Psoas muscle (tissue), 8 donors: ENCODE measurements around the gene NFIC. TPM values are rescaled to one million over a fixed set of nuclear protein-coding genes. Genes with fewer than 3 reads are reported as not detected.

Source experiments
- ATAC-seq, 4 donors: fragments of 200-7000 bp; cut with Tn5 transposase; one replicate each; pipeline ENCODE4 v1.9.1; 2020; ENCODE audit warnings: moderate library complexity in 3 of 4, mild to moderate bottlenecking in 2 of 4
- DNase-seq, 2 donors: peaks; one replicate each; pipeline ENCODE4 v3.0.0-alpha.2; 2020
- H3K27ac ChIP-seq: fragments of 200-600 bp; one replicate; pipeline ENCODE4 v1.8.0; 2022
- H3K27me3 ChIP-seq, 3 donors: fragments of 200-600 bp in 1 of 3; one replicate each; pipeline versions ENCODE4 v1.6.1 to v1.8.0; 2013 to 2022; ENCODE audit warnings: low read length in 2 of 3, mild to moderate bottlenecking in 2 of 3, moderate library complexity in 1 of 3; ENCODE audit not compliant: insufficient read depth in 3 of 3
- H3K36me3 ChIP-seq, 2 donors: fragments of 200-600 bp in 1 of 2; one replicate each; pipeline versions ENCODE4 v1.6.1 to v1.8.0; 2013 to 2022; ENCODE audit warnings: low read depth in 1 of 2, mild to moderate bottlenecking in 1 of 2, moderate library complexity in 1 of 2; ENCODE audit not compliant: insufficient read depth in 1 of 2
- H3K4me1 ChIP-seq: fragments of 200-600 bp; one replicate; pipeline ENCODE4 v1.8.0; 2022
- H3K4me3 ChIP-seq: fragments of 200-600 bp; one replicate; pipeline ENCODE4 v1.8.0; 2022; ENCODE audit warnings: mild to moderate bottlenecking
- H3K9me3 ChIP-seq: fragments of 200-600 bp; one replicate; pipeline ENCODE4 v1.8.0; 2022
- WGBS, 3 donors: extraction: QIAGEN DNeasy Blood & Tissue Kit; methylation state at CpG; one replicate each; pipeline versions ENCODE4 v1.1.6 to v1.1.7; 2013; 5-methylcytosine and 5-hydroxymethylcytosine counted together
- intact Hi-C, 2 donors: fragments of 100-400 bp; cut with DNase I; formaldehyde crosslinking; loops; one replicate each; pipeline versions ENCODE4 v1.11.0 to v1.14.2; 2022
- polyA plus RNA-seq, 3 donors: library from polyadenylated mRNA; stranded (reverse); fragments of 200-250 nt; gene quantifications; one replicate each; pipeline ENCODE4 v1.2.3, GENCODE V29; 2013
- total RNA-seq, 4 donors: library from RNA; stranded (reverse); fragmentation: NEBNext Ultra II Directional in 2 of 4; extraction: Animal tissue kit (Norgen Biotek cat#: 25700) in 2 of 4; gene quantifications; one replicate each; pipeline versions ENCODE4 v1.2.1 to v1.2.4, GENCODE V29; 2021 to 2023
- TF ChIP-seq, protein P1 (sequence below): fragments of 200-600 bp; IDR thresholded peaks from one replicate; pipeline ENCODE4 v1.8.0; 2022; ENCODE audit warnings: antibody characterized with exemption
- donor health status: healthy with polysubstance abuse.
- donor health status: DM: no; HTN: no; CAD: no; lungs with moderate emphysema.
- donor health status: Bipolar disorder and iron deficiency.
- donor health status: healthy.
- donor health status: DM: yes; HTN: yes; CAD: no.
- donor health status: DM: no; HTN: no; CAD: no.
- donor health status: DM: no; HTN: no; CAD: no.
- donor health status: DM: yes; HTN: yes; CAD: no.

The NFIC gene
- total and polyA plus RNA-seq, 7 donors = 100.0 to 439 (median 270) TPM

DNA sequence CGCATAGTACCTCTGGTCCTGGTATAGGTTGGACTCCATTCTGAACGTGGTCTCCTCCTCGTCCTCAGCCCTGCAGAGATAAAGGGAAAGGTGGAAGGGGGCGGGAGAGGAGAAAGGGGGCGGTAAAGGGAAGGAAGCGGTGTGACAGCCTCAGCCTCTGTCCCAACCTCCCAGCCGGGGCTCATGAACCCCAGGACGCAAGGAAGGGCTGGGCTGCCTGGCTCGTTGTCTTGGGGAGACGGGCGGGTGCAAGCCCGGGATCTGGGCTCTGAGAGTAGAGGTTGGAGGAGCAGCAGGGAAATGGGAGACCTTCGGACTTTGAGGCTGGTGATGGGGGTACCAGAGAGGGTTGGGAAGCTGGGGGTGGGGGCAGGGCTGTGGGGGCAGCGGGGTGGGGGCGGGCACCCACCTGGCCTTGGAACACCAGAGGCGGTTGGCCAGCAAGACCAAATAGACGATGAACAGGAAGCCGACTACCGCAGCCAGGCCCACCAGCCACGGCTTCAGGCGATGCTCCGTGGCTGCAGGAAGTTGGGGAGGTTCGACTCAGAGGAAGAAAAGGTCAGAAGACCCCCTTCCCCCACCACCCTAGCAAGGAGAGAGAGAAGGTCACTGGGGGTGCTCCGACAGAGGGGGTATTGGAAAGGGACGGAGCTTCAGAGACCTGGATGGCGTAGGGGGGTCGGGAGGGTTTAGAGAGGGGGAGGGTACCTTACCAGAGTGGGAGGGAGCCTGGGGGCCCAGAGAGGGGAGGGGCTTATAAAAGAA is 112.2 kb downstream of the NFIC start:
- Histone ChIP-seq H3K27ac (no peak overlapping the region), H3K4me1 (no peaks in the 10 kb centered on the region), H3K4me3 (no peak overlapping the region), H3K27me3 (peaks cover 0 to 37% (median 16%) of the 10 kb centered on the region in 3 donors), H3K9me3 (no peaks in the 10 kb centered on the region), H3K36me3 (no peaks in the 10 kb centered on the region)
- 17 to 25% (median 19%) methylated on average over 27 of the region's 27 CpGs for WGBS, 3 donors
- intact Hi-C loops = no loop called here
- no peak for ATAC-seq
- TF ChIP-seq, protein P1, sequence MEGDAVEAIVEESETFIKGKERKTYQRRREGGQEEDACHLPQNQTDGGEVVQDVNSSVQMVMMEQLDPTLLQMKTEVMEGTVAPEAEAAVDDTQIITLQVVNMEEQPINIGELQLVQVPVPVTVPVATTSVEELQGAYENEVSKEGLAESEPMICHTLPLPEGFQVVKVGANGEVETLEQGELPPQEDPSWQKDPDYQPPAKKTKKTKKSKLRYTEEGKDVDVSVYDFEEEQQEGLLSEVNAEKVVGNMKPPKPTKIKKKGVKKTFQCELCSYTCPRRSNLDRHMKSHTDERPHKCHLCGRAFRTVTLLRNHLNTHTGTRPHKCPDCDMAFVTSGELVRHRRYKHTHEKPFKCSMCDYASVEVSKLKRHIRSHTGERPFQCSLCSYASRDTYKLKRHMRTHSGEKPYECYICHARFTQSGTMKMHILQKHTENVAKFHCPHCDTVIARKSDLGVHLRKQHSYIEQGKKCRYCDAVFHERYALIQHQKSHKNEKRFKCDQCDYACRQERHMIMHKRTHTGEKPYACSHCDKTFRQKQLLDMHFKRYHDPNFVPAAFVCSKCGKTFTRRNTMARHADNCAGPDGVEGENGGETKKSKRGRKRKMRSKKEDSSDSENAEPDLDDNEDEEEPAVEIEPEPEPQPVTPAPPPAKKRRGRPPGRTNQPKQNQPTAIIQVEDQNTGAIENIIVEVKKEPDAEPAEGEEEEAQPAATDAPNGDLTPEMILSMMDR = no peak
- no peak for DNase-seq

DNA sequence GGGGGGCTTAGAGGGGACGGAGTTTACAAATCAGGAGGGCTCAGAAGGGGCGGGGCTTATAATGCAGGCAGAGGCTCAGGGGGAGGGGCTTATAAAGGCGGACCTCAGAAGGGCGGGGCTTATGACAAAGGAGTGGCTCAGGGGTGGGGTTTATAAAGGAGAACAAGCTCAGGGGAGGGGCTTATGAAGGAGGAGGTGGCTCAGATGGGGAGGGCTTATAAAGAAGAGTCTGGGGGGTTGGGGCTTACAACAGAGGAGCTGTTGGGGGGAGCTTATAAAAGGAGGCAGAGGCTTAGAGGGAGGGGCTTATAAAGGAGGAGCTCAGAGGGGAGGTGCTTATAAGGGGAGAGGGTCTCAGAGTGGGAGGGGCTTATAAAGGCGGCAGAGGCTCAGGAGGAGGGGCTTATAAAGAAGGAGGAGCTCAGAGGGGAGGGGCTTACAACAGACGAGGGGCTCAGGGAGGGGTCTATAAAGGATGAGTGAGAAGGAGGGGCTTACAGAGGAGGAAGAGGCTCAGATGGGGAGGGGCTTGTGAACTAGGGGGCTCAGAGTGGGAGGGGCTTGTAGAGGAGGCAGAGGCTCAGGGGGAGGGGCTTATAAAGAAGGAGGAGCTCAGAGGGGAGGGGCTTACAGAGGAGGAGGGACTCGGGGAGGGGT is 112.9 kb downstream of the NFIC start:
- DNase-seq (no peak), ATAC-seq (peak in 3 of 4 donors; percentile 42 to 68 (median 61))
- no peaks in the 10 kb centered on the region for H3K4me1 ChIP-seq
- no peak overlapping the region for H3K4me3 ChIP-seq
- WGBS, 3 donors = 28 to 37% (median 34%) methylated on average over 7 of the region's 7 CpGs
- H3K36me3 ChIP-seq = no peaks in the 10 kb centered on the region
- no peak overlapping the region for H3K27ac ChIP-seq
- intact Hi-C loops = no loop called here
- H3K9me3 ChIP-seq = no peaks in the 10 kb centered on the region
- H3K27me3 ChIP-seq = peaks cover 0 to 45% (median 17%) of the 10 kb centered on the region in 3 donors
- TF ChIP-seq, protein P1 = no peak

DNA sequence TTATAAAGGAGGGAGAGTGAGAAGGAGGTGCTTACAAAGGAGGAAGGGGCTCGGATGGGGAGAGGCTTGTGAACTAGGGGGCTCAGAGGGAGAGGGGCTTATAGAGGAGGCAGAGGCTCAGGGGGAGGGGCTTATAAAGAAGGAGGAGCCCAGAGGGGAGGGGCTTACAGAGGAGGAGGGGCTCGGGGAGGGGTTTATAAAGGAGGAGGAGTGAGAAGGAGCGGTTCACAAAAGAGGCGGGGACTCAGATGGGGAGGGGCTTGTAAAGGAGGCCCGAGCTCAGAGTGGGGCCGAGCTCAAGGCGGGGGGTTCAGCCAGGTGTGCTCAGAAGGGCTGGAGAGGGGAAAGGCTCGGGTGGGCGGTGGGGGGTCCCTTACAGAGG is 113.4 kb downstream of the NFIC start:
- intact Hi-C loops = loop anchor here in 1 of 2 donors (10.0 kb wide), 1 partner anchor 255 kb away; the partner anchor contains the start of gene CELF5
- ATAC-seq = peak in 2 of 4 donors; percentile 25 to 50
- H3K4me3 ChIP-seq = no peak overlapping the region
- no peaks in the 10 kb centered on the region for H3K4me1 ChIP-seq
- no peak for DNase-seq
- no peaks in the 10 kb centered on the region for H3K9me3 ChIP-seq
- TF ChIP-seq, protein P1 = no peak
- no peak overlapping the region for H3K27ac ChIP-seq
- H3K36me3 ChIP-seq = no peaks in the 10 kb centered on the region
- 32 to 38% (median 37%) methylated on average over 5 to 9 of the region's 9 CpGs for WGBS, 3 donors
- H3K27me3 ChIP-seq = peaks cover 0 to 45% (median 17%) of the 10 kb centered on the region in 3 donors

DNA sequence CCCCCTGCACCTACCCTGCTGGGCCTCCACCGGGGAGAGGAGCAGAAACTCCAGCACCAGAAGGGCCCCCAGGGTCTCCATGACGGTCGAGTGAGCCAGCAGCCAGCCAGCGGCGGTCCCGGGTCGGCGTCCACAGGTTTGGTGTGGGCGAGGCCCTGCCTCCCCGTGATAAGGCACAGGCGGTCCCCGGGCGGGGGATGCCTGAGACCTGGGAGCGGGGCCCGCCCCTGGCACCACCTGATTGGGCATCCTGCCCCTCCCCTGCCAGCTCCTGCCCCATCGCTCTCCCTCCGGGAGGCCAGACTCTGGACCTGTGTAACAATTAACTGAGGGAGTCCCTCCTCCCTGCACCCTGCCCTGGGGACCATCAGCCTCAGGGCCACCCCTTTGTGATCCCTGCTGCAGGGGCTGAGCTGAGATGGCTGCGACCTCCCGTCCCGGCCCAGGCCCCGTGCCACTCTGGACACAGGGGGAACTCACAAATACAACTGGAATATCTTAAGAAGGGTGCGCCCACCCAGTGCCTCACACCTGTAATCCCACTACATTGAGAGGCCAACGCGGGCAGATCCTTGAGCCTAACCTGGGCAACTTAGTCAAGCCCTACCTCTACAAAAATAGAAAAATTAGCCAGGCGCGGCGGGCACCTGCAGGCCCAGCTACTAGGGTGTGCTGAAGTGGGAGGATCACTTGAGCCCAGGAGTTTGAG is 114.2 kb downstream of the NFIC start, which contains the start of gene SMIM24:
TSS of gene SMIM24 (minus strand) at position 143 of the 709 bp plus-strand sequence. CDS start at position 81, 62 bp downstream.
- intact Hi-C loops = loop anchor here in 1 of 2 donors (10.0 kb wide), 1 partner anchor 256 kb away; the partner anchor contains the start of gene CELF5
- 43 to 48% (median 47%) methylated on average over 17 to 27 of the region's 27 CpGs for WGBS, 3 donors
- Histone ChIP-seq H3K4me3 (no peak within 1 kb of the TSS), H3K4me1 (no peaks in the 10 kb centered on the region), H3K27ac (no peak within 1 kb of the TSS), H3K9me3 (no peaks in the 10 kb centered on the region), H3K27me3 (peaks cover 0 to 45% (median 17%) of the 10 kb centered on the region in 3 donors), H3K36me3 (no peaks in the 10 kb centered on the region)
- TF ChIP-seq, protein P1 = no peak
- DNase-seq (no peak), ATAC-seq (no peak)
